Mesothelial cell of epicardium (in vitro differentiated cells): ENCODE measurements around the gene B3GNT3. TPM values are rescaled to one million over a fixed set of nuclear protein-coding genes. Genes with fewer than 3 reads are reported as not detected.

Experiments used
- DNase-seq, 2 experiments: peaks; one replicate each; pipeline ENCODE4 v3.0.0; 2021; ENCODE audit warnings: low spot score in 2 of 2; ENCODE audit not compliant: unreplicated experiment in 2 of 2
- H3K27ac Mint-ChIP-seq: 2 replicates; pipeline ENCODE4 v1.8.0; 2021; ENCODE audit warnings: mixed read lengths
- H3K27me3 Mint-ChIP-seq: 2 replicates; pipeline ENCODE4 v1.8.0; 2021; ENCODE audit warnings: low read depth, mixed read lengths
- H3K36me3 Mint-ChIP-seq: 2 replicates; pipeline ENCODE4 v1.8.0; 2021; ENCODE audit warnings: mixed read lengths
- H3K4me1 Mint-ChIP-seq: 2 replicates; pipeline ENCODE4 v1.8.0; 2021; ENCODE audit warnings: mixed read lengths
- H3K4me3 Mint-ChIP-seq: 2 replicates; pipeline ENCODE4 v1.8.0; 2021; ENCODE audit warnings: mild to moderate bottlenecking, moderate library complexity, mixed read lengths
- H3K9me3 Mint-ChIP-seq: 2 replicates; pipeline ENCODE4 v1.8.0; 2021; ENCODE audit warnings: mixed read lengths
- total RNA-seq: library from RNA; stranded (reverse); gene quantifications from 3 replicates; pipeline ENCODE4 v1.2.1, GENCODE V29; 2021
- TF ChIP-seq, protein P1 (sequence below): fragments of 200-600 bp; sonication (generic); IDR thresholded peaks from one replicate; pipeline ENCODE4 v1.5.0; 2021; ENCODE audit warnings: antibody characterized with exemption; ENCODE audit not compliant: unreplicated experiment

Gene B3GNT3
- total RNA-seq: 0.23 TPM in 1 of 3 replicates, not detected in the others

GRCh38 chr19:17794731-17795494 is at the start of gene B3GNT3:
Gene B3GNT3 (plus strand): TSS chr19:17795138. CDS start chr19:17807808, 12,670 bp downstream.
- Mint-ChIP-seq H3K9me3 (no peaks in the 10 kb centered on the region), H3K4me3 (no peak within 1 kb of the TSS), H3K4me1 (peaks cover 6% of the 10 kb centered on the region), H3K27me3 (peaks cover 72% of the 10 kb centered on the region), H3K36me3 (no peaks in the 10 kb centered on the region), H3K27ac (no peak within 1 kb of the TSS)
- DNase-seq: peak in 1 of 2 experiments; percentile 57
- TF ChIP-seq, protein P1, sequence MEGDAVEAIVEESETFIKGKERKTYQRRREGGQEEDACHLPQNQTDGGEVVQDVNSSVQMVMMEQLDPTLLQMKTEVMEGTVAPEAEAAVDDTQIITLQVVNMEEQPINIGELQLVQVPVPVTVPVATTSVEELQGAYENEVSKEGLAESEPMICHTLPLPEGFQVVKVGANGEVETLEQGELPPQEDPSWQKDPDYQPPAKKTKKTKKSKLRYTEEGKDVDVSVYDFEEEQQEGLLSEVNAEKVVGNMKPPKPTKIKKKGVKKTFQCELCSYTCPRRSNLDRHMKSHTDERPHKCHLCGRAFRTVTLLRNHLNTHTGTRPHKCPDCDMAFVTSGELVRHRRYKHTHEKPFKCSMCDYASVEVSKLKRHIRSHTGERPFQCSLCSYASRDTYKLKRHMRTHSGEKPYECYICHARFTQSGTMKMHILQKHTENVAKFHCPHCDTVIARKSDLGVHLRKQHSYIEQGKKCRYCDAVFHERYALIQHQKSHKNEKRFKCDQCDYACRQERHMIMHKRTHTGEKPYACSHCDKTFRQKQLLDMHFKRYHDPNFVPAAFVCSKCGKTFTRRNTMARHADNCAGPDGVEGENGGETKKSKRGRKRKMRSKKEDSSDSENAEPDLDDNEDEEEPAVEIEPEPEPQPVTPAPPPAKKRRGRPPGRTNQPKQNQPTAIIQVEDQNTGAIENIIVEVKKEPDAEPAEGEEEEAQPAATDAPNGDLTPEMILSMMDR: no peak

GRCh38 chr19:17747205-17748098 is 47.5 kb upstream of the B3GNT3 start:
- Mint-ChIP-seq H3K9me3 (no peaks in the 10 kb centered on the region), H3K36me3 (no peaks in the 10 kb centered on the region), H3K4me3 (peak overlapping the region; percentile 63), H3K27me3 (peaks cover 13% of the 10 kb centered on the region), H3K27ac (no peak overlapping the region), H3K4me1 (no peaks in the 10 kb centered on the region)
- TF ChIP-seq, protein P1: no peak
- DNase-seq: peak; percentile 88 to 93

DNA sequence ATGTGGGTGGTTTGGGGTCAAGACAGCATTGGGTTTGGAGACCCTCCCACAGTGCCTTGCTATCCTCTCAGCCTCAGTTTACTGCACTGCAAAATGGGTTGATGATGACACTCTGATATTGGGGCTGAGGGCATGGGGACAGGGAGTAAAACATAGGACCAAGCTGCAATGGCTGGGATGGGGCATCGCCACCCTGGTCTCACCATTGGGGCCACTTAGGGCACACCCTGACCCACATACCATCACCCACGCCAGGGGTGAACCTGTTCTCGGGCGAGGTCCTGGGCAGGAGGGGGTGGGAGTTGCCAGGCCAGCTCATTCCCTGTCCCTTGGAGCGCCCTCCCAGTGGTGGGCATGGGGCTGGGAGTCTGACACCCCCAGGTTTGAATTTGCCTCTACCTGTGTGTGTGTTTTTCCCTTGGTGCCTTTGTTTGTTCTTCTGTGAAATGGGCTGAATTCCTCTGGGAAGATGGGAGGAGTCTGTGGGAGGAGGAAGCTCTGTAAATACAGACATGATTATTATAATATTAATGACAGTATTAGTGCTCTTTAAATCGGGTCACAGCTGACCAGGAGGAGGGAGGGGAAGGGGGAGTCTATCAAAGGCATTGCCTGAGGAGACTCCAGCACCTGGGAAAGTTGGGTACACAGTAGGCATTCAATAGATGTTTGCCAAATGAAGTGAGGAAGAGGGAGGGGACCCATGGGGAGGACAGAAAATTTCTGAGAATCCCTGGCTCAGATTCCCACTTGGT is 45.9 kb upstream of the B3GNT3 start:
- Mint-ChIP-seq H3K4me3 (peak overlapping the region; percentile 29), H3K36me3 (no peaks in the 10 kb centered on the region)

DNA sequence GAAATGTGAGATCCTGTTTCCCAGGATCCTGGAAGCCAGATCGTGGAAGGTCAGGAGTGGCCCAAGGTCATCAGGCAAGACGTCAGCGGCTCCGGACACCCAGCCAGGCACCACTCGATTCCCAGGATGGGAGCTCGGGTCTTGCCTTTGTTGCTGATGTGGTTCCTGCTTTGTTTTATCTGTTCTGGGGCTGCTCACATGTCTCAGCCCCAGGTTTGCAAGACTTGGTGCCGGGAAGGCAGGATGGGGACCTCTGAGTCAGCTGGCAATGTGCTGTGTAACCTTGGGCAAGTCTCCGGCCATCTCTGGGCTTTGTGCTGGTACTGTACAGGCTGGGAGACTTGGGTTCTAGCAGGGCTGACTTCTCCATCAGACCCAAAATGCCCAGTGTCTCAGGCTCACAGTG is 45.0 kb upstream of the B3GNT3 start:
- peaks cover 13% of the 10 kb centered on the region for H3K27me3 Mint-ChIP-seq
- H3K4me1 Mint-ChIP-seq: no peaks in the 10 kb centered on the region
- no peaks in the 10 kb centered on the region for H3K36me3 Mint-ChIP-seq
- DNase-seq: no peak
- H3K27ac Mint-ChIP-seq: no peak overlapping the region
- H3K9me3 Mint-ChIP-seq: no peaks in the 10 kb centered on the region
- TF ChIP-seq, protein P1: no peak
- no peak overlapping the region for H3K4me3 Mint-ChIP-seq

More for the DNA sequence above, 45.9 kb upstream of the B3GNT3 start:
- TF ChIP-seq, protein P1: no peak
- Mint-ChIP-seq H3K4me1 (no peaks in the 10 kb centered on the region), H3K9me3 (no peaks in the 10 kb centered on the region), H3K27me3 (peaks cover 13% of the 10 kb centered on the region), H3K27ac (no peak overlapping the region)
- DNase-seq: no peak
